Subcutaneous preadipocyte (primary cell): Measurements from ENCODE around the gene CHIC2. TPM values are rescaled to one million over a fixed set of nuclear protein-coding genes. Genes with fewer than 3 reads are reported as not detected.

Experiments
- small RNA-seq: library from RNA; depleted of rRNA; stranded (forward); fragments of <200 nt; gene quantifications from one replicate; pipeline ENCODE3, GENCODE V24; 2012
- total RNA-seq: library from RNA; depleted of rRNA; stranded (reverse); fragments of >200 nt; gene quantifications from 2 replicates; pipeline ENCODE4 v1.2.3, GENCODE V29; 2012

Gene CHIC2
- 25.4 and 38.5 TPM in 2 replicates for total RNA-seq

DNA sequence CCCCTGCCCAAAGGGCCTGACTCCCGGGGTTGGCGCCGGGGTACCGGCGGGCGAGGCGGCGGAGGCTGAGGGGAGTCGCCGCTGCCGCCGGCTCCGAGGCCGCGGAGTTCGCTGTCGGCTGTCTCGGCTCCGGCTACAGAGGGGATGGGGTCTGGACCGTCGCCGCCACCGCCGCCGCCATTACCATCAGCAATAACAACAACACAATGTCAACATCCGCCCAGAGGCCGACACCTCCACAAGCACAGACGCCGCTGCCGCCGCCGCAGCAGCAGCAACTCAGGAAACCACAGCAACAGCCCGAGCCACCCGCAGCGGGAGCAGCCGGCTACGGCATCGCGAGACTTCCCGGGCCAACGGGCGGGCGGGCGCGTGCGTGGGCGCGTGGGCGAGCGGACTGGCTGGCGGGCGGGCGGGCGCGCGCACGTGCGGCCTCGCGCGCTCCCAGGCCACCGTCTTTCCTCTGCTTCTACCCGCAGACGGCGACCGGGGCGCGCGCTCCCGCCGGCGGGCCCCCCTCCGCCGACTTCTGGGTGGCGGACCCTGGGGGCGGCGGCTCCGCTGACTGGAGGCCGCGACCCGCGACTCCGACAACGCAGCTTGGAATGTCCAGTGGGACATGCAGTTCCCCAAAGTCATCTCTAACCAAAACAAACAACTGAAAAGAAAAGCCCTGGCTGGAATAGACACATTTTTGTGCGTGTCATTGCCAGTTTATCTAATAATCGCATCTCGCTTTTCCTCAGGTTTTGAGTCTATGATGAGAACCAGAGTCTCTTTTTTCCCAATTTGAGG lies at the start of gene CHIC2:
Gene CHIC2, minus strand, starts transcription at position 289 of the 795 bp plus-strand sequence. CDS start 305 bp downstream, outside the sequence.

DNA sequence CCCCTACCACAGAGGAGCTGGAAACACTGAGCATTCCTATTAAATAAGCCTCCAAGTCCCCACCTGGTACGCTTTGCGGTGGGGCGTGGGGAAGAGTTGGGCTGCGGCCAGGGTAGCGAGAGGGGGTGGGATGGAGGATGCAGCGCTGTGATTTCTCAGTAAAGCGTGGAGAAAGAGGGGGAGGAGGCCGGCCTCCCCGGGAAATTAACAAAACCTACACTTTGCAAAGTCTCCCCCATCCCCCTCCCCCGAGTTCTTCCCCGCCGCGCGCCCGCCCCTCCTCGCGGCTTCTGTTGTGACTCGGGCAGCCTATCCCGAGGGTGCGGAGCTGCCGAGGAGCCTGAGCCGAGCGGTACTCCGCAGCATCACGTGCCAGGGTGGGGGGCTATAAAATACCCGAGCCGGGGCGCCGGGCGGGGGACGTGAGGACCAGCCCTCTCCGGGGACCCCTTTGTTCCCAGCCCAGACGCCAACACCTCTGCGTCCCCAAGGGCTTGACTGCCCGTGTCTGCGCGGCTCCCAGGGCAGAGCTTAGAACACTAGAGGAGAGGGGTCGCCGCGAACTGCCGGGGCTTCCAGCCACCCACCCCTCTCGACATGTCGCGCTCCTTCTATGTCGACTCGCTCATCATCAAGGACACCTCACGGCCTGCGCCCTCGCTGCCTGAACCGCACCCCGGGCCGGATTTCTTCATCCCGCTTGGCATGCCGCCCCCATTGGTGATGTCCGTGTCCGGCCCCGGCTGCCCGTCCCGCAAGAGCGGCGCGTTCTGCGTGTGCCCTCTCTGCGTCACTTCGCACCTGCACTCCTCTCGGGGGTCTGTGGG lies 35.6 kb upstream of the CHIC2 start, which contains the start of gene GSX2:
Gene GSX2, plus strand, starts transcription at position 416 of the 827 bp plus-strand sequence. Its CDS starts 182 bp downstream, at position 598.

Small RNA genes within 50 kb of the gene (small RNA-seq; reads per million reads assigned to genes)
- gene AC110792.1, result not detected
- not detected for gene AC110792.3

Other genes with a start within 250 kb of the CHIC2 start
- not detected in 2 replicates for gene GSX2, start 35.6 kb upstream of the CHIC2 start, total RNA-seq
- gene PDGFRA, start 164.7 kb upstream of the CHIC2 start, total RNA-seq, result 254 and 317 TPM in 2 replicates